Loucy (cell line): ENCODE measurements around the gene ADD2.

Source experiments
- EZH2phosphoT487 ChIP-seq: fragments of 200-600 bp; IDR thresholded peaks from 2 replicates; pipeline ENCODE4 v1.6.1; 2018; ENCODE audit warnings: antibody characterized with exemption, mild to moderate bottlenecking, moderate library complexity, borderline replicate concordance
- TF ChIP-seq, protein P1 (sequence below): fragments of 200-600 bp; sonication (generic); conservative IDR thresholded peaks from 2 replicates; pipeline ENCODE4 v1.5.1; 2014; ENCODE audit warnings: mild to moderate bottlenecking, antibody characterized with exemption, low read length

DNA sequence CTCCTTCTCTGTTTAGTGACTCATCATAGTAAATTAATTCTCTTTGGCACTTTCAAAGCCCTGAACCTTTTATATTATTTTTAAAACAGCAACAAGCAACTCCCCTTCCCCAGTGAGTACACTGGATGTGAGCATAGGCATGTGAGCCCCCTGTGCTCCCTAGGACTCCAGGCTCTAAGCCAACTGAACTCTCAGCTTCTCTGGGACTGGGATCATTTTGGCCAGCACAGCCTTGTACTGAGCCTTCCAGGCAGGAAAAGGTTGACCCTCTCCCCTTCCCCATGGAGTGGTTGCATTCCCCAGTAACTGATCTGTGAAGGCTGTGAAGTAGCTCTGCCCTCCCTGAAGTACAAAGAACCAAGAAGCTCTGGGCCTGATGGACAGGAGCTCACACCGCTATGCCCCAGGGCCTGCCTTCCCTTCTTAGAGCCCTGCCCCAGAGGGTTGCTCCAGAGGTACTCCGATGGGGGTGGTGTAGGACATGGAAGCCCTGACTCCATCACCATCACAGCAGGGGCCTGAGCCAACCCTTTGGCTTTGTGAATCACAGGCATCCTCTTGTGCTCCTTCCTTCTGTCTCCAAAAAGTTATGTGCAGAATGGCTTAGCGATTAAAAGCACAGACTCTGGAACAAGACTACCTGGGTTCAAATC is 57.8 kb downstream of the ADD2 start:
- TF ChIP-seq, protein P1, sequence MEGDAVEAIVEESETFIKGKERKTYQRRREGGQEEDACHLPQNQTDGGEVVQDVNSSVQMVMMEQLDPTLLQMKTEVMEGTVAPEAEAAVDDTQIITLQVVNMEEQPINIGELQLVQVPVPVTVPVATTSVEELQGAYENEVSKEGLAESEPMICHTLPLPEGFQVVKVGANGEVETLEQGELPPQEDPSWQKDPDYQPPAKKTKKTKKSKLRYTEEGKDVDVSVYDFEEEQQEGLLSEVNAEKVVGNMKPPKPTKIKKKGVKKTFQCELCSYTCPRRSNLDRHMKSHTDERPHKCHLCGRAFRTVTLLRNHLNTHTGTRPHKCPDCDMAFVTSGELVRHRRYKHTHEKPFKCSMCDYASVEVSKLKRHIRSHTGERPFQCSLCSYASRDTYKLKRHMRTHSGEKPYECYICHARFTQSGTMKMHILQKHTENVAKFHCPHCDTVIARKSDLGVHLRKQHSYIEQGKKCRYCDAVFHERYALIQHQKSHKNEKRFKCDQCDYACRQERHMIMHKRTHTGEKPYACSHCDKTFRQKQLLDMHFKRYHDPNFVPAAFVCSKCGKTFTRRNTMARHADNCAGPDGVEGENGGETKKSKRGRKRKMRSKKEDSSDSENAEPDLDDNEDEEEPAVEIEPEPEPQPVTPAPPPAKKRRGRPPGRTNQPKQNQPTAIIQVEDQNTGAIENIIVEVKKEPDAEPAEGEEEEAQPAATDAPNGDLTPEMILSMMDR = no peak
- no peak for TF ChIP-seq EZH2phosphoT487
